ENCODE data around the gene POFUT2.
A peak's percentile ranks its signal among the peaks of the same experiment; 100 is the strongest.

POFUT2 gene

DNA sequence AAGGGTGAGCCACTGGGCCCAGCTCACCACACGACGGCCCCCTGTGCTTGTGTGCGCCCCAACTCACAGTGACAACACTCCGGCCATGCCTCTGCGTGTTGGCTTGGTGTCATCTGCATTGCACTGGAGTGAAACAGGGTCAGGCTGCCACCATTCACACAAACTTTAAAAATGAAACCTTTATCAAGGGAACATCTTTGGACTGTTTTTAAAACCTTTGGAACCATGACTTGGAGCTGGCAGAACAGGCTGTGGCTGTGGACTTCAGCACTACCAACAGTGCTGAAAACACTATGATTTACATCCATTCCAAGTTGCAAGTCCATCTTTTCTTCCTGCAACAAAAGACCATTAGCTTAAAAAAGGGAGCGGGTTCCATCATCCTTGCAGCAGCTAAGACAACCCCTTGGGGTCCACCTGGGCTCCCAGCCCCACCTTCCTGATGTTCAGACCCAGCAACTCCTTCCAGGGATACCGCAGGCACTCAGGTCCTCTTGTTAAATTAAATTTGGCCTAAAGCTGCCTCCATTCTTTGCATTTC is 25.6 kb downstream of the POFUT2 start:
- no peak for DNase-seq

DNA sequence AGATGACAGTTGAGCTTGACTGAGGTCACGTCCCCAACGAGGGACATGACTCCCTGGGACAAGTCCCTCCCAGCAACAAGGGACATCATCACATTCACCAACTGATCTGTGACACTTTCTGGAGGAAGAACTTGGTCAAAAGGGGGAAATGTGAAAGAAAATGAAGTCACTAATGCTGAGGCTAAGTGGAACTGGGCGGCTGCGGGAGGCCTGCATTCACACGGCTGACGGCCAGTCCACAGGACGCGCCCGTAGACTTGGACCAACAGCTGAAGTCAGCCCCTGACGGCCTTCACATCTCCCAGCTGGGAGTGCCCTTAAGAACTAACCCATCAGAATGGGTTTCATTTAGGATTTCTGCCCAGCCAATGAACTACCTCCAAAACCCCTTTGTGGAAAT is 26.6 kb downstream of the POFUT2 start:
- DNase-seq, result no peak

DNA sequence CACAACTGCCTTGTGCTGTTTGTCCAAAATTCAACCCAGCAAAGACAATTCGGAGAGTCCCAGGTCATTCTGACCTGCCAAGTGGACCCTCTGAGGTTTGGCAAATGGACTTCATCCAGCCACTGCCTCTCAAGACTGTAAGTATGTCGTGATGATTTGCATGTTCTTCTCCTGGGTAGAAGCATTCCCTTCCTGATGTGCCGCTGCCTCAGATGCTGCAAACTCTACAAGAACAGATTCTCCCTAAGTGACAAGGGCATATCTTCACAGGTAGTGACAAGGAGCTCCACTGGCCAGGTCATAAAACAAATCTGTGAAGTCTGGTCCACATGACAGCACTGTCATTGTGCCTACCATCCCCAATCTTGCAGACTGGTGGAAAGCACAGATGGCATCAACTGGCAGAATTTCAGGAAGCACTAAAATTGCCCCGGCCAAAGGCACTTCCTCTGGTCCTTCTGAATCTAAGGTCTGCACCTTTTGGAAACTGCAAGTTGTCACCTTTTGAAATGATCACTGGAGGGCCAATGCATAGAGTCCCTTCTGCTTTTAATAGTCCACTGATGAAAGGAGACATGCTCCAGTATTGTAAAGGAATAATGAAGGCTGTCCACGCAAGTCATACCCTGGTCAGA is 27.4 kb downstream of the POFUT2 start:
- no peak for DNase-seq

DNA sequence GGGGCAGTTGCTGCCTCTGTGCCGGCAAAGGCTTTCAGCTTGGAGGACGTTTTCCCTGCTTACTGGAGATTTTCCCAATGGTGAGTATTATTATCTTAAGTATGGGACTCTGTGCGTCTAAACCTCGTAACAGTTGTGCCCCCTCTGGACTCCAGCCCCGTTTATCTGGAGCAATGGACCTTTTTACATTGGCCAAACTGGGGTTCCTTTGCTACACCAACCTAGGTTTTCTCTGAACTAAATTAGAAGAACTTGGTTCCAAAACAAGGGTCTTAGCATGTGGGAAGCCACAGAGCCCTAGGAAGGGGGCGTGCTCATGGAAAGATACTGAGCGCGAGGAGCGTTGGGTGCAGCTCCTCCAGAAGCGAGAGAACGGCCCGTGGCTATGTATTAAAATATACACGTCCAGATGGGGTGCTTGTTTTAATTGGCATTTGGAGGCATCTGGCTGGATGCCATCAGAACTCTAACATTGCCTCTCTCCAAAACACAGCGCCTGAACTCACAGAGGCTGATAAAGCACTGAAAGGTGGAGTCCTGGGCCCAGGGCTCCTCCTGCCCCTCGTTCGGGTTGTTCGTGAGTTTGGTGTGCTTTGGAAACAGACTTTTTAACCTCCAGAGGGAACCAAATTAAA is 28.4 kb downstream of the POFUT2 start:
- DNase-seq, result peak in 1 of 2 experiments; percentile 65

DNA sequence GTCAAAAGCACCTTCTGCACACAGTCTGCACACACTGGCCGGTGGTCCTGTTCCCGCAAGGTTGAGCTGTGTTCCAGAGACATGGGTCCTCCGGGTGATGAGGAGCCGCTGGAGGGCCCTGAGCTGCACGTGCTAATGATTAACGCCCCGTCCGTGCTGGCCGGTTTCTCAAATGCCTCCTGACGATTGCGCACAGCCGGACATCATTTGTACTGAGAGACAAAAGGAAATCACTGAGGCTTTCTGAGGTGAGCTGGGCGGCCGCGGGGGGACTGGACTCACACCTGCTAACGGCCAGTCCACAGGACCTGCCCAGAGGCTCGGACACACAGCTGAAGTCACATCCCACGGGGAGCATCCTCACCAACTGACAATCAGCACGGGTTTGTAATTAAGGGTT is 29.2 kb downstream of the POFUT2 start:
- no peak for DNase-seq

DNA sequence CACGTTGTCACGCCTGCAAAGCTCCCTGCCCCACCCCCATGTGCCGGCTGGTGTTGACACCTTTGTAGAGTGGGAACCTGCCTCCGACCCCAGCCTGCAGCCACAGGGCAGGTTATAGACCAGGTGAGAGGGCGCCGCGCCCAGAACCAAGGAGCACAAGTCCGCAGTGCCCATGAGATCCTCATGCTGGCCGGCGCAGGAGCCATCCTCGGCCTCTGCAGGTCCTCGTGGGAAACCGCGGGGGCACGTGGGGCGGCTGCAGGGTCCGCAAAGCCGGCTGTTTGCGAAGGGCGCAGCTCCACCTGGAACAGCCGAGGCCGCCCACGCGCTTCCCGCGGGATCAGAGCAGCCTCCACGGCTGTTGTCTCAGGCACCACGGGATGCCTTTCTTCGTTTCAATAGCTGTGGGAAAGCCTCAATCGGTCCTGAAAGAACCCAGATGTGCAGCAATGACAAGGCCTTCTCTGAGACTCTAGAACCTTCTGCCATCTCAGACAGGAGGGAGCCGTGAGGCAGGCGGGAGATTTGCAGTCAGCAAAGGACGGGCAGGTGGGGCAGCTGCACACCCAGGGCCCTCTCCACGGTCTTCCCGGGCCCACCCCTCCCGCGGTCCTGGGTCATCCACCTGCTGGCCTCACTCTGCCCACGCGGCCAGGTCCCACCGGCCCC is 29.9 kb downstream of the POFUT2 start:
- no peak for DNase-seq

- DNase-seq, result no peak
Observed at GRCh38 chr21:45256912-45257672, 30.6 kb downstream of the POFUT2 start.

GRCh38 chr21:45256021-45256911 is 31.4 kb downstream of the POFUT2 start:
- DNase-seq, result no peak

- no peak for DNase-seq
Observed at GRCh38 chr21:45255381-45256020, 32.2 kb downstream of the POFUT2 start.

- no peak for DNase-seq
Observed at GRCh38 chr21:45254460-45254930, 33.2 kb downstream of the POFUT2 start.

- DNase-seq, result no peak
Observed at GRCh38 chr21:45253633-45254459, 33.8 kb downstream of the POFUT2 start.

DNA sequence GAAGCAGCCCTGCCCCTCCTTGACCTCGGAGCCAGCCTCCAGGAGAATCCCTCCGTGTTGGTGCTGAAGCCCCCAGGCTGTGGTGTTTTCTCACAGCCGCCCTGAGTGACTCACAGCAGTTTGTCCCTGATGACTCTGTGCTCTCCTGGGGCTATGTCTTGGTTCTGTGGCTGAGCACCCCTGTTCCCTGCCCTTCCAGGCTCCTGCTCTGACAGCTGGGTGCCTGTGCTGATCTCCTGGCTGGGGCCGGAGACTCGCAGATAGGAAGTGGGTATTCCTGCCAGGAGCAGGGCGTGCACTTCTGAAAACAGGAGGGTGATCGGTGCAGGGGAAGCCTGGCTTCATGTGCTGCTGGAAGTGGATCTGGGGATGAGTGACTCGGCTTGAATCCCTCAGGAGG is 34.5 kb downstream of the POFUT2 start:
- DNase-seq, result peak in 1 of 2 experiments; percentile 18

GRCh38 chr21:45252448-45252925 is 35.2 kb downstream of the POFUT2 start:
- no peak for DNase-seq

DNA sequence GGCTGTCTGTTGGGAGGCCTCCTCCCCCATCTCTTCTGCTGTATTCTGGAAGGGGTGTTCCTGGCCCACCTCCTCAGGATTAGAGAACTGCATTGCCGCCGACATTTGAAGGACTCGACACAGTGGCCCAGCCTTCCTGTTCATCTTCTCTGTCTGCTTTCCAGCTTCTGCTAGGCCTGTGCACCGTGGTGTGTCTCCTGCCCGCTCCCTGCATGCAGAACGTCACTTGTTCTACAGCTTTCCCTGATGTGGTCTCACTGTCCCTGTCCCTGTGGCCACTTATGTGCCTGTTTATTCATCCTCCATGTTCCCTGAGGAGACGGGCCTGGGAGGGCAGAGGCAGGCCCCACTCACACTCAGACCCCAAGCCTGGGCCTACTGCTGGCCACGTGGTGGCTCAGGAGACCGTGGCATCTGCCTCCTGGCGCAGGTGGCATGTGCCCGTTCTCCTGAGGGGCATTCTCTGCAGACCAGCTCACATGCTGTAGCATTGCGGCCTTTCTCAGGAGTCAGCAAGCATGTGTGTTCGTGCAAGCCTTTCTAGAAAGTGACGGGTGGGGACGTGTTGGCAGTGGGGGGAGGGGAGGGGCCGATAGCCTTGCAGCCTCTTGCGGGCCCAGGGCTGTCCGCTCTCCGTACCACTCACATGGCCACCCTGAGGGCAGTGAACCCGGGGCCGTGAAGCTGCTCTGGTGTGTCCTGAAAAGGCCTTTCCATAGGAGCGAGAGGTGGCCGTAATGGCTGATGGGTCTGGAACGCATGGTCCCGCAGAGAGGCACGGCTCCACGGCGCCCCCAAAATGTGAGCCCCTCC is 35.9 kb downstream of the POFUT2 start:
- DNase-seq, result no peak

- no peak for DNase-seq
Observed at GRCh38 chr21:45250914-45251634, 36.6 kb downstream of the POFUT2 start.

DNA sequence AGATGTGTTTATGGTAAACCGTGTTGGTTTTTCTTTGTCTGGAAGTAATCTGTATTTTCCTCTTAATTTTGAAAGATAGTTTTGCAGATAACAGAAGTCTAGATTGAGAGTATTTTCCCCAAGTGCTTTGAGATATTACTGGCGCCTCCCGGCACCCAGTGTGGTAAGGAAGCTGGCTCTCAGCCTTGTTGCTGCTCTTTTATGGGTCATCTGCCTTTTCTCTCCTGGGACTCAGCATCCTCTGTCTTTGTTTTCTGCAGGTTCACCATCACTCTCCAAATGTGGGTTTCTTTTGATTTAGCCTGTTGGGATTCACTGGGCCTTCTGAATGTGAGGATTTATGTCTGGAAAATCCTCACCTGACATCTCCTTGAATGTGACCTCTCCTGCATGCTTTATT is 37.4 kb downstream of the POFUT2 start:
- no peak for DNase-seq

DNA sequence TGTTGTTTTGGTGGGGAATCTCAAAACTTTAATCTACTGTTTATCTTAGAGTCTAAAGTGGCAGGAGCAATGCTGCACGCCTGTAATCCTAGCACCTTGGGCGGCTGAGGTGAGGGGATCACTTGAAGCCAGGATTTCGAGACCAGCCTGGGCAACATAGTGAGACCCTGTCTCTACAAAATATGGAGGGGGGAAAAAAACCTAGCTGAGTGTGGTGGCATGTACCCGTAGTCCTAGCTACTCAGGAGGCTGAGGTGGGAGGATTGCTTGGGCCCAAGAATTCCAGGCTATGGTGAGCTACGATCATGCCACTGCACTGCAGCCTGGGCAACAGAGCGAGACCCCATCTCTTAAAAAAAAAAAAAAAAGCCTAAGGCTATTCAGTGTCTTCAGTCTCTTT is 38.1 kb downstream of the POFUT2 start:
- no peak for DNase-seq

DNA sequence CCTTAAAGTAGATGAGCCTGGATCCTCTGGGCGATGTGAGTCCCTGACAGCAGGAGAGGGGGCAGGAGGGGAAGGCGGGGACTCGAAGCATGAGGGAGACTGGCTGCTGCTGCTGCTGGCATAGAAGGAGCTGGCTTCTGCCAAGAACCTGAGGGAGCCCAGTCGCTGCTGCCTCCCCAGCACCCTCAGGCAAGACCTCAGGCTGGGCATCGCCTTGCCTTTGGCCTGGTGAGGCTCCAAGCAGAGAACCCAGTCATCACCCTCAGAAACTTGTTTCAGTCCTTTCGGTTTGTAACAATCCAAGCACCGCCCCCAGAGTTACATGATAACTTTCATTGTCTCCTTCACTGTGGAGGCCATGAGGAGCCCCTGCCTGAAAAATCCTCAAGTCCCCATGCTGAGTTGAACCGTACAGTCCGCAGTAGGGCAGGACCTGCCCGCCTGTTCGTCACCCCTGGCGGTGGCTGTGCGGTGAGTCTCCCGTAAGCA is 38.8 kb downstream of the POFUT2 start:
- DNase-seq, result peak; percentile 11 to 71
